HCT116 (cell line): ENCODE measurements around the gene PDCD1LG2. TPM values are rescaled to one million over a fixed set of nuclear protein-coding genes. Genes with fewer than 3 reads are reported as not detected.
"Not testable (repeated sequence)": the region's sequence is repeated elsewhere in the genome, so short reads cannot be mapped to it uniquely, and the experiment has no call there.

Experiments used
- ATAC-seq: fragments of 200-7000 bp; cut with Tn5 transposase; 2 replicates; pipeline ENCODE4 v1.9.1; 2020; ENCODE audit warnings: mild to moderate bottlenecking, moderate library complexity
- BruUV-seq: library from RNA; stranded (reverse); fragments of 400-500 nt; replicated peaks from 2 replicates; lab custom pipeline; 2021; lab: Mats Ljungman, UMichigan
- CTCF ChIA-PET: fragments of 300-600 bp; sonication (Branson Sonifier 250); formaldehyde crosslinking; loops from one replicate; lab custom pipeline; 2021; ENCODE audit warnings: antibody characterized with exemption; lab: Charles Lee
- POLR2A ChIA-PET: fragments of 300-600, 350-600 bp; sonication (Branson Sonifier 250); formaldehyde crosslinking; loops from one replicate; lab custom pipeline; 2021; ENCODE audit warnings: antibody characterized with exemption; lab: Charles Lee
- RAD21 ChIA-PET, 2 experiments: fragments of 300-600 bp; sonication (Branson Sonifier 250); formaldehyde crosslinking; loops; one replicate each; lab custom pipeline; 2023; ENCODE audit warnings: low total read pairs in 2 of 2; ENCODE audit not compliant: uncharacterized antibody in 2 of 2, unreplicated experiment in 2 of 2, low non-redundant PET in 1 of 2; lab: Charles Lee
- DNase-seq: peaks from one replicate; pipeline ENCODE4 v3.0.0-alpha.2; 2010; ENCODE audit warnings: low read depth, low spot score
- H2AFZ ChIP-seq: fragments of 200-600 bp; shearing (Covaris generic), sonication (generic); 2 replicates; pipeline ENCODE4 v1.6.1; 2017; ENCODE audit warnings: low read depth, mixed run types, mixed read lengths, antibody characterized with exemption, low read length; ENCODE audit not compliant: poor library complexity, severe bottlenecking
- H3K27ac ChIP-seq: 2 replicates; pipeline ENCODE4 v1.5.1; 2012; ENCODE audit warnings: low read depth, low read length
- H3K27me3 ChIP-seq: fragments of 200-600 bp; sonication (generic); 2 replicates; pipeline ENCODE4 v1.6.1; 2016; ENCODE audit warnings: mixed run types, low read length, mixed read lengths; ENCODE audit not compliant: insufficient read depth
- H3K36me3 ChIP-seq, 2 experiments: fragments of 200-500 bp in 1 of 2; fragments of 200-600 bp in 1 of 2; sonication (Bioruptor generic) in 1 of 2; sonication (generic) in 1 of 2; 2 replicates each; pipeline versions ENCODE4 v1.5.1 to v1.6.1; 2014 to 2016; ENCODE audit warnings: low read length in 2 of 2, inconsistent platforms in 1 of 2, mixed read lengths in 1 of 2, mixed run types in 1 of 2; ENCODE audit not compliant: insufficient read depth in 2 of 2, control insufficient read depth in 1 of 2
- H3K4me1 ChIP-seq, 2 experiments: fragments of 200-600 bp in 1 of 2; sonication (generic) in 1 of 2; 2 replicates each; pipeline versions ENCODE4 v1.5.1 to v1.6.1; 2012 to 2017; ENCODE audit warnings: low read length in 2 of 2, inconsistent platforms in 1 of 2, mild to moderate bottlenecking in 1 of 2, mixed read lengths in 1 of 2, mixed run types in 1 of 2, moderate library complexity in 1 of 2; ENCODE audit not compliant: insufficient read depth in 2 of 2, control insufficient read depth in 1 of 2
- H3K4me2 ChIP-seq: fragments of 200-600 bp; sonication (generic); 2 replicates; pipeline ENCODE4 v1.6.1; 2017; ENCODE audit warnings: mixed run types, low read length, mixed read lengths
- H3K4me3 ChIP-seq, 2 experiments: fragments of 200-600 bp in 1 of 2; sonication (generic) in 1 of 2; replicated peaks in 1 of 2; 2 replicates each; pipeline ENCODE4 v1.5.1; 2011 to 2016; ENCODE audit warnings: low read length in 2 of 2, control low read depth in 1 of 2, low read depth in 1 of 2, mild to moderate bottlenecking in 1 of 2, mixed read lengths in 1 of 2, mixed run types in 1 of 2
- H3K79me2 ChIP-seq: fragments of 200-600 bp; sonication (generic); 2 replicates; pipeline ENCODE4 v1.6.1; 2017; ENCODE audit warnings: mild to moderate bottlenecking, mixed run types, low read length, moderate library complexity, mixed read lengths; ENCODE audit not compliant: insufficient read depth
- H3K9ac ChIP-seq: fragments of 200-600 bp; sonication (generic); 2 replicates; pipeline ENCODE4 v1.6.1; 2016; ENCODE audit warnings: low read length, mixed read lengths
- H3K9me2 ChIP-seq: fragments of 200-600 bp; sonication (generic), shearing (Covaris generic); 2 replicates; pipeline ENCODE4 v1.6.1; 2017; ENCODE audit warnings: mixed run types, mild to moderate bottlenecking, moderate library complexity; ENCODE audit not compliant: insufficient read depth
- H3K9me3 ChIP-seq, 2 experiments: fragments of 200-500 bp in 1 of 2; fragments of 200-600 bp in 1 of 2; sonication (Bioruptor generic) in 1 of 2; sonication (generic) in 1 of 2; 2 replicates each; pipeline ENCODE4 v1.6.1; 2014 to 2017; ENCODE audit warnings: low read length in 2 of 2, mixed read lengths in 2 of 2, inconsistent platforms in 1 of 2, low read depth in 1 of 2, mild to moderate bottlenecking in 1 of 2, mixed run types in 1 of 2, moderate library complexity in 1 of 2; ENCODE audit not compliant: control insufficient read depth in 1 of 2, insufficient read depth in 1 of 2
- H4K20me1 ChIP-seq: fragments of 200-600 bp; sonication (generic), shearing (Covaris generic); 2 replicates; pipeline ENCODE4 v1.6.1; 2017; ENCODE audit warnings: mixed run types, mild to moderate bottlenecking, moderate library complexity; ENCODE audit not compliant: insufficient read depth
- CEBPB ChIP-seq: IDR thresholded peaks from 2 replicates; pipeline ENCODE4 v1.6.1; 2012; ENCODE audit warnings: low read depth
- ELF1 ChIP-seq: IDR thresholded peaks from 2 replicates; pipeline ENCODE4 v1.6.1; 2012; ENCODE audit warnings: low read depth, borderline replicate concordance
- EZH2phosphoT487 ChIP-seq: fragments of 200-600 bp; IDR thresholded peaks from 2 replicates; pipeline ENCODE4 v1.6.1; 2018; ENCODE audit warnings: antibody characterized with exemption, borderline replicate concordance
- FOSL1 ChIP-seq: IDR thresholded peaks from 2 replicates; pipeline ENCODE4 v1.6.1; 2012; ENCODE audit warnings: low read depth
- JUND ChIP-seq: IDR thresholded peaks from 2 replicates; pipeline ENCODE4 v1.6.1; 2012
- POLR2A ChIP-seq: IDR thresholded peaks from 2 replicates; pipeline ENCODE4 v1.7.0; 2011; ENCODE audit warnings: borderline replicate concordance; ENCODE audit not compliant: insufficient read depth, insufficient read length; ENCODE audit errors: extremely low read depth
- POLR2AphosphoS5 ChIP-seq: IDR thresholded peaks from 2 replicates; pipeline ENCODE4 v1.6.1; 2011; ENCODE audit warnings: mild to moderate bottlenecking, low read depth, low read length, moderate library complexity
- RAD21 ChIP-seq: IDR thresholded peaks from 2 replicates; pipeline ENCODE4 v1.6.1; 2012; ENCODE audit warnings: low read depth, mild to moderate bottlenecking
- SRF ChIP-seq: IDR thresholded peaks from 2 replicates; pipeline ENCODE4 v1.6.1; 2012; ENCODE audit warnings: low read depth
- TCF7L2 ChIP-seq: IDR thresholded peaks from 2 replicates; pipeline ENCODE4 v1.7.0; 2011; ENCODE audit warnings: borderline replicate concordance, inconsistent platforms; ENCODE audit not compliant: insufficient read depth, insufficient read length; ENCODE audit errors: extremely low read depth
- ZFX ChIP-seq: fragments of 450-650 bp; IDR thresholded peaks from 2 replicates; pipeline ENCODE4 v1.6.1; 2017
- intact Hi-C: fragments of 100-400 bp; cut with micrococcal nuclease; formaldehyde crosslinking; loops from 2 replicates; pipeline ENCODE4 v1.10.0; 2022
- total RNA-seq: library from RNA; stranded (reverse); gene quantifications from one replicate; pipeline ENCODE4 v1.2.1, GENCODE V29; 2021; ENCODE audit not compliant: unreplicated experiment
- TF ChIP-seq, protein P1 (sequence below): IDR thresholded peaks from 2 replicates; pipeline ENCODE4 v1.6.1; 2012
- TF ChIP-seq, protein P2 (sequence below): IDR thresholded peaks from 2 replicates; pipeline ENCODE4 v1.6.1; 2012; ENCODE audit warnings: low read depth
- TF ChIP-seq, protein P3 (sequence below): IDR thresholded peaks from 2 replicates; pipeline ENCODE4 v1.6.1; 2012

PDCD1LG2 gene
- total RNA-seq, 1 experiment from 2014 or later: not detected

DNA sequence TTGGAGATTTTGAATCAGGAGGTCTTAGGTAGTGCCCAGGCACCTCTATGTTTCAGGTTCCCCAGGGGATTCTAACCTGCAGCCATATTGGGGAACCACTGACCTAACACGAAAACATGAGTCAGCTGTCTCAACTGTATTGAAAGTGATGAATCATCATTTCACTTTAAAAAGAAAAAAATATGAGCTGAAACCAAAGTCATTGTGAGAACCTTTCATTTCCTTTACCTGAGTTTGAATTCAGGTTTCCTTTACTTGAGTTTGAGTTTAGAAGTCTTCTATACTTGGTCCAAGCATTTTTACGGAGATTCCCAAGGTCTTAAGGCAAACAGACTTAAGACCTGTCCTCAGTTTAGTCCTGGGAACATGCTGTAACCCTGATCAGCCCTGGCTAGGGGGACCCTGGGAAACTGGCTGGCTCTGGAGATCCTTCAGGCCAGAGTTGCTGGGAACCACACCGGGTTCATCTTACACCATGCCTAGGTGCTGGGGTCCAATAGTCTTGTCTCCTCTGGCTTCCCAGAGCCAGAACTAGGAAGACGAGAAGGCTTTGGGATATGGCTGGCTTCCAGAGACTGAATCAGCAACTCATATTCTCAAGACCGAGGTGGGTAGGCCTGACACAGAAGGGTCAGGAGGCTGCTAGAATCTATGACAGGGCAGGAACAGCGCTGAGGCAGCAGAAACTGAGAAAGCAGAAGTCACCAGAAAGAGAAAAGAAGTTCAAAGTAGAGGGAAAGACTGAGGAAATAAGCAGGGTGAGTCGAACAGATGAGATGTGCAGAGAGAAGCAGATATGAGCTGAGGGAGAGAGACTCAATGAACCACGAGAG, 16.4 kb upstream of the PDCD1LG2 start:
- H3K27ac ChIP-seq: no peak overlapping the region
- CTCF ChIA-PET: no interaction called here

DNA sequence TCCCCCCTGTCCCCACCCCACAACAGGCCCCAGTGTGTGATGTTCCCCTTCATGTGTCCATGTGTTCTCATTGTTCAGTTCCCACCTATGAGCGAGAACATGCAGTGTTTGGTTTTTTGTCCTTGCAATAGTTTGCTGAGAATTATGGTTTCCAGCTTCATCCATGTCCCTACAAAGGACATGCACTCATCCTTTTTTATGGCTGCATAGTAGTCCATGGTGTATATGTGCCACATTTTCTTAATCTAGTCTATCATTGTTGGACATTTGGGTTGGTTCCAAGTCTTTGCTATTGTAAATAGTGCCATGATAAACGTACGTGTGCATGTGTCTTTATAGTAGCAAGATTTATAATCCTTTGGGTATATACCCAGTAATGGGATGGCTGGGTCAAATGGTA, 15.6 kb upstream of the PDCD1LG2 start:
- POLR2A ChIA-PET, DNase-seq, BruUV-seq, H3K79me2 ChIP-seq, H3K9ac ChIP-seq, H2AFZ ChIP-seq, H4K20me1 ChIP-seq, H3K27ac ChIP-seq, CTCF ChIA-PET, ATAC-seq, H3K9me2 ChIP-seq, H3K27me3 ChIP-seq, H3K9me3 ChIP-seq, H3K36me3 ChIP-seq, H3K4me2 ChIP-seq, intact Hi-C loops, H3K4me3 ChIP-seq, RAD21 ChIA-PET: not testable (repeated sequence)
- peaks cover 0 to 13% of the 10 kb centered on the region in 2 experiments; a peak in 1 of 4 replicates for H3K4me1 ChIP-seq

More for the DNA sequence above, 16.4 kb upstream of the PDCD1LG2 start:
- H2AFZ ChIP-seq: peak overlapping the region; percentile 67
- no peaks in the 10 kb centered on the region for H3K9me3 ChIP-seq
- no peaks in the 10 kb centered on the region for H3K9me2 ChIP-seq
- DNase-seq (no peak), ATAC-seq (no peak)
- H3K36me3 ChIP-seq: no peaks in the 10 kb centered on the region
- ChIA-PET POLR2A (no interaction called here), RAD21 (no interaction called here)
- BruUV-seq: no TSS peak
- no peak overlapping the region for H3K9ac ChIP-seq
- no peaks in the 10 kb centered on the region for H4K20me1 ChIP-seq
- H3K4me2 ChIP-seq: peak overlapping the region; percentile 29
- no peaks in the 10 kb centered on the region for H3K27me3 ChIP-seq
- no peak overlapping the region for H3K4me3 ChIP-seq
- intact Hi-C loops: loop anchor here (2.0 kb wide), 1 partner anchor 15 kb away; no protein-coding TSS in a partner anchor
- H3K4me1 ChIP-seq: peaks cover 0 to 13% of the 10 kb centered on the region in 2 experiments; a peak in 1 of 4 replicates
- H3K79me2 ChIP-seq: no peaks in the 10 kb centered on the region
- TF ChIP-seq, protein P1, sequence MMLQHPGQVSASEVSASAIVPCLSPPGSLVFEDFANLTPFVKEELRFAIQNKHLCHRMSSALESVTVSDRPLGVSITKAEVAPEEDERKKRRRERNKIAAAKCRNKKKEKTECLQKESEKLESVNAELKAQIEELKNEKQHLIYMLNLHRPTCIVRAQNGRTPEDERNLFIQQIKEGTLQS: no peak
- TF ChIP-seq CEBPB (no peak), RAD21 (no peak), POLR2A (no peak), SRF (no peak), JUND (no peak), ELF1 (no peak), ZFX (no peak), POLR2AphosphoS5 (no peak), TCF7L2 (no peak), FOSL1 (no peak), EZH2phosphoT487 (no peak)
- TF ChIP-seq, protein P2, sequence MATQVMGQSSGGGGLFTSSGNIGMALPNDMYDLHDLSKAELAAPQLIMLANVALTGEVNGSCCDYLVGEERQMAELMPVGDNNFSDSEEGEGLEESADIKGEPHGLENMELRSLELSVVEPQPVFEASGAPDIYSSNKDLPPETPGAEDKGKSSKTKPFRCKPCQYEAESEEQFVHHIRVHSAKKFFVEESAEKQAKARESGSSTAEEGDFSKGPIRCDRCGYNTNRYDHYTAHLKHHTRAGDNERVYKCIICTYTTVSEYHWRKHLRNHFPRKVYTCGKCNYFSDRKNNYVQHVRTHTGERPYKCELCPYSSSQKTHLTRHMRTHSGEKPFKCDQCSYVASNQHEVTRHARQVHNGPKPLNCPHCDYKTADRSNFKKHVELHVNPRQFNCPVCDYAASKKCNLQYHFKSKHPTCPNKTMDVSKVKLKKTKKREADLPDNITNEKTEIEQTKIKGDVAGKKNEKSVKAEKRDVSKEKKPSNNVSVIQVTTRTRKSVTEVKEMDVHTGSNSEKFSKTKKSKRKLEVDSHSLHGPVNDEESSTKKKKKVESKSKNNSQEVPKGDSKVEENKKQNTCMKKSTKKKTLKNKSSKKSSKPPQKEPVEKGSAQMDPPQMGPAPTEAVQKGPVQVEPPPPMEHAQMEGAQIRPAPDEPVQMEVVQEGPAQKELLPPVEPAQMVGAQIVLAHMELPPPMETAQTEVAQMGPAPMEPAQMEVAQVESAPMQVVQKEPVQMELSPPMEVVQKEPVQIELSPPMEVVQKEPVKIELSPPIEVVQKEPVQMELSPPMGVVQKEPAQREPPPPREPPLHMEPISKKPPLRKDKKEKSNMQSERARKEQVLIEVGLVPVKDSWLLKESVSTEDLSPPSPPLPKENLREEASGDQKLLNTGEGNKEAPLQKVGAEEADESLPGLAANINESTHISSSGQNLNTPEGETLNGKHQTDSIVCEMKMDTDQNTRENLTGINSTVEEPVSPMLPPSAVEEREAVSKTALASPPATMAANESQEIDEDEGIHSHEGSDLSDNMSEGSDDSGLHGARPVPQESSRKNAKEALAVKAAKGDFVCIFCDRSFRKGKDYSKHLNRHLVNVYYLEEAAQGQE: no peak
- TF ChIP-seq, protein P3, sequence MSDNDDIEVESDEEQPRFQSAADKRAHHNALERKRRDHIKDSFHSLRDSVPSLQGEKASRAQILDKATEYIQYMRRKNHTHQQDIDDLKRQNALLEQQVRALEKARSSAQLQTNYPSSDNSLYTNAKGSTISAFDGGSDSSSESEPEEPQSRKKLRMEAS: no peak
